ENCODE measurements around the gene ADA. TPM values are rescaled to one million over a fixed set of nuclear protein-coding genes. Genes with fewer than 3 reads are reported as not detected.

Gene ADA
- total RNA-seq, 1 donor from 2014 or later = 14.5 TPM

DNA sequence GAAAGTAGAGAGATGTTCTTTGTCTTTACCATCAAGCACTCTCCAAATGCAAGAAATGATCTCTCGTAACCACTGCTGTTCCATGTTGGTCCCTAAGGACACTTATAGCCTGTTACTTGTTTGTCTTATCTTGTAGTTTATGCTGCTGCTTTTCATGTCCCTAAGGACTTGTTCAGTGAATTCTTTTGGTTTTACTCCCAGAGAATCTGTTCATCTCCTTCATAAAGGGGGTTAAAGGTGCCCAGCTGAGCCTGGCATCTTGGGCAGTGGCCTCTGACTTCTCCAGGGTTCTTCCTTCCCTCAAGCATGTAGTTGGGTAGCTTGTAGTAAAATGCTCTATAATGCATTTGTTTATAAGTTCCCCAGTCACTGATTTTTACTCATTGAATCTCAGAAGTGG is 70.0 kb downstream of the ADA start:
- DNase-seq (ENCODE audit: low read depth) = no peak
- no peak overlapping the region for H3K4me3 ChIP-seq (ENCODE audit: low read depth, low read length)
- TF ChIP-seq, protein P1, sequence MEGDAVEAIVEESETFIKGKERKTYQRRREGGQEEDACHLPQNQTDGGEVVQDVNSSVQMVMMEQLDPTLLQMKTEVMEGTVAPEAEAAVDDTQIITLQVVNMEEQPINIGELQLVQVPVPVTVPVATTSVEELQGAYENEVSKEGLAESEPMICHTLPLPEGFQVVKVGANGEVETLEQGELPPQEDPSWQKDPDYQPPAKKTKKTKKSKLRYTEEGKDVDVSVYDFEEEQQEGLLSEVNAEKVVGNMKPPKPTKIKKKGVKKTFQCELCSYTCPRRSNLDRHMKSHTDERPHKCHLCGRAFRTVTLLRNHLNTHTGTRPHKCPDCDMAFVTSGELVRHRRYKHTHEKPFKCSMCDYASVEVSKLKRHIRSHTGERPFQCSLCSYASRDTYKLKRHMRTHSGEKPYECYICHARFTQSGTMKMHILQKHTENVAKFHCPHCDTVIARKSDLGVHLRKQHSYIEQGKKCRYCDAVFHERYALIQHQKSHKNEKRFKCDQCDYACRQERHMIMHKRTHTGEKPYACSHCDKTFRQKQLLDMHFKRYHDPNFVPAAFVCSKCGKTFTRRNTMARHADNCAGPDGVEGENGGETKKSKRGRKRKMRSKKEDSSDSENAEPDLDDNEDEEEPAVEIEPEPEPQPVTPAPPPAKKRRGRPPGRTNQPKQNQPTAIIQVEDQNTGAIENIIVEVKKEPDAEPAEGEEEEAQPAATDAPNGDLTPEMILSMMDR (conservative IDR thresholded peaks at IDR 0.05; ENCODE audit: low read depth, low read length) = no peak

DNA sequence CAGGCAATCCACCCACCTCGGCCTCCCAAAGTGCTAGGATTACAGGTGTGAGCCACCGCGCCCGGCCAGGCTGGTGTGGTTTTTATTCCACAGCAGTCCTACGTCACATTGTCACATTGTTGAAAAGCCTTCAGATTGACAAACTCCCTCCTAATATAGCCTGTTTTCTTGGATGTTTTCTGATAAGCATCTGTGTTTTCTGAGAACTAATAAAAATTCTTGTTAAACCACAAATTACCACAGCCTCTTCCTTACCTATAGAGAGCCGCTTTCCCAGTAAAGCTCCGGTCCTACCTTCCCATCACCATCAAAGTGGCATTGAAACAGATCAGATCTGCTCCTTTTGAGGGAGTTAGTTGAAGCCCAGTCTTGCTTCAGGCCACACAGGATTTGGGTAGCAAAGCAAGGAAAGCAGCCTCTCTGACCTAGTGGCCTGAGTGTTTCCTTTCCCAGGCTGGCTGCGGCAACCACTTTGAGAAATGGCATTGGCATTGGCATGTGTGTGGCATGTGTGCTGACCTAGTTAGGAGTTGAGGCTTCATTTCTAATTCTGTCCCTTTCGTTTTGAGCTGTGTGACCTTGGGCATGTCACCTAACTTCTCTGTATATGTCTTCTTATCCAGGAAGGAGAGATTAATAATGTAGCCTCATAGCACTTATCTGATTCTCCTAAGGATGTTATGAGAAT is 70.8 kb downstream of the ADA start:
- no peak for DNase-seq (ENCODE audit: low read depth)
- no peak overlapping the region for H3K4me3 ChIP-seq (ENCODE audit: low read depth, low read length)
- TF ChIP-seq, protein P1 (conservative IDR thresholded peaks at IDR 0.05; ENCODE audit: low read depth, low read length) = no peak

DNA sequence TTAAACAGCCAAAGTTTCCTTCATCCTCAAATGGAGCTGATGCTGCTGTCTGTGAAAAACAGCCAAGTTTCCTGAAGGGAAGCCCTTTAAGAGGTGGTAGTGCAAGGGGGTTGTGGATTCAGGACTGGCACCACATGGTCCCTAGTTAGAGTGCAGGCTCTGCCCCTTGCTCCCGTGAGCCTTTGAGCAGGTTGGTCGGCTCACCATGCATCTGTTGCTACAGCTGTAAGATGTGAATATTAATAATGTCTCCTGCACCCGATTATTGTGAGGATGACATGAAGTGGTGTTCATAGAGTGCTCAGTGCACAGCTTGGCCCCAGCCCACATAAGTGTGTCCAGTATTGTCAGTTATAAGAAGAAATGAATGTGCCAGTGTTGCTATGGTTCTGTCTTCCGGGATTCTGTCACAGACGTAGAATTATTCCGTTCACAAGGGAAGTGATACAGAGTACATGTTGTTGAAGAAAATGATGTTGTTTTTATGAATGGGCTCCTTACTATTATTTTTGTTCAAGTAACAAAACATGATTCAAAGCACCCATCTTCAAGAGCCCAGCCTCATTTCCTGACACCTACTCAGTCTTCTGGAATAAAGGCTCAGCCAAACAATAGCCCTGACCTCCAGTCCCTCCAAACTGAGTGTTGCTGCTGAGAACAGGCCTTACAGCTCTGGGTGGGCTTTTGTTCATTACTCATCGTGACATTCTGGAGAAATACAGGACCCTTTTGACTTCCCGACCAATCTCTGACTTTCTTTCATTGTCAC is 72.0 kb downstream of the ADA start:
- H3K4me3 ChIP-seq (ENCODE audit: low read depth, low read length) = no peak overlapping the region
- no peak for DNase-seq (ENCODE audit: low read depth)
- TF ChIP-seq, protein P1 (conservative IDR thresholded peaks at IDR 0.05; ENCODE audit: low read depth, low read length) = no peak

DNA sequence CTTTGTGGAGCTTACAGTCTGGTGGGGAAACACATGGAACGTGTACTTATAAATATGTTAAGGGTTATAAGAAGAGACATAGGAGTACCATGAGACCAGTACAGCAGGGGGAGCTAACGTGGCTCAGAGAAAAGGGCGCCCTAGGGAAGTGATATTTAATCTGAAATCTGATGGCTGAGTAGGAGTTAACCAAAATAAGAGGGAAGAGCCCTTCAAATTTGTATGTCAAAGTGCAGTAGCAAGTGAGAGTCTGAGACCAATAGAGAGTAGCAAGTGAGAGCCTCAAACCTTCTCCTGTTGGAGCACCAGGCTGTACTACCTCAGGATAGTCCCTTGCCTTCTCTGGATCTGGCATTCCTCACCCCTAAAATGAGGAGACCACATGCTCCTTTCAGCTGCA is 75.2 kb downstream of the ADA start:
- TF ChIP-seq, protein P1 (conservative IDR thresholded peaks at IDR 0.05; ENCODE audit: low read depth, low read length) = peak; percentile 45
- DNase-seq (ENCODE audit: low read depth) = no peak
- H3K4me3 ChIP-seq (ENCODE audit: low read depth, low read length) = no peak overlapping the region

DNA sequence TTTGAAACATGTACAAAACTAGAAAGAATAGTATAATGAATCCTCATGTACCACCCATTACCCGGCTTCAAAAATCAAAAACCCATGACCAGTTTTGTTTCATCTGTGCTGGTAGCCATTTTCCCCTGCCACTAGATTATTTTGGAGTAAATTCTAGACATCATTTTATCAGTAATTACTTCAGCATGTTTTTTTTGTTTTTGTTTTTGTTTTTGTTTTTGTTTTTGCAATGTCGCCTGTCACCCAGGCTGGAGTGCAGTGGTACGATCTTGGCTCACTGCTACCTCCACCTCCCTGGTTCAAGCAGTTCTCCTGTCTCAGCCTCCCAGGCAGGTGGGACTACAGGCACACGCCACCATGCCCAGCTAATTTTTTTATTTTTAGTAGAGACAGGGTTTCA is 77.1 kb downstream of the ADA start:
- TF ChIP-seq, protein P1 (conservative IDR thresholded peaks at IDR 0.05; ENCODE audit: low read depth, low read length) = no peak
- DNase-seq (ENCODE audit: low read depth) = no peak
- no peak overlapping the region for H3K4me3 ChIP-seq (ENCODE audit: low read depth, low read length)

DNA sequence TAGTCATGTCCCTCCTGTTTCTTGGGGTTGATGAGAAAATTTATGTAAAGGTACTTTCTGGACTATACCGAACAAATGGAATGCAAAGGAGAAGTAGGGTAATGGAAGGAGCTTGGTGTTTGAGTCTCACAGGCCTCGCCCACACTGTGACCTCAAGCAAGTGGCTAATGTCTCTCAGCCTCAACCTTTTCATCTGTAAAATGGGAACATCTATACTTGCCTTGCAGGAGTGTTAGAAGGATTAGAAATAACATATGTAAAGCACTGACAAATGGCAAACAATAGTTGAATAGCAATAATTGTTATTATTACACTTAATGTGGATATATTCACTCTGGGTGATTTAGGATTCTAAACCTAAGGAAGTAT is 78.0 kb downstream of the ADA start:
- H3K4me3 ChIP-seq (ENCODE audit: low read depth, low read length) = no peak overlapping the region
- TF ChIP-seq, protein P1 (conservative IDR thresholded peaks at IDR 0.05; ENCODE audit: low read depth, low read length) = no peak

More for the DNA sequence above, 78.0 kb downstream of the ADA start:
- no peak for DNase-seq (ENCODE audit: low read depth)
